ENCODE measurements around the gene EHMT2.

DNA sequence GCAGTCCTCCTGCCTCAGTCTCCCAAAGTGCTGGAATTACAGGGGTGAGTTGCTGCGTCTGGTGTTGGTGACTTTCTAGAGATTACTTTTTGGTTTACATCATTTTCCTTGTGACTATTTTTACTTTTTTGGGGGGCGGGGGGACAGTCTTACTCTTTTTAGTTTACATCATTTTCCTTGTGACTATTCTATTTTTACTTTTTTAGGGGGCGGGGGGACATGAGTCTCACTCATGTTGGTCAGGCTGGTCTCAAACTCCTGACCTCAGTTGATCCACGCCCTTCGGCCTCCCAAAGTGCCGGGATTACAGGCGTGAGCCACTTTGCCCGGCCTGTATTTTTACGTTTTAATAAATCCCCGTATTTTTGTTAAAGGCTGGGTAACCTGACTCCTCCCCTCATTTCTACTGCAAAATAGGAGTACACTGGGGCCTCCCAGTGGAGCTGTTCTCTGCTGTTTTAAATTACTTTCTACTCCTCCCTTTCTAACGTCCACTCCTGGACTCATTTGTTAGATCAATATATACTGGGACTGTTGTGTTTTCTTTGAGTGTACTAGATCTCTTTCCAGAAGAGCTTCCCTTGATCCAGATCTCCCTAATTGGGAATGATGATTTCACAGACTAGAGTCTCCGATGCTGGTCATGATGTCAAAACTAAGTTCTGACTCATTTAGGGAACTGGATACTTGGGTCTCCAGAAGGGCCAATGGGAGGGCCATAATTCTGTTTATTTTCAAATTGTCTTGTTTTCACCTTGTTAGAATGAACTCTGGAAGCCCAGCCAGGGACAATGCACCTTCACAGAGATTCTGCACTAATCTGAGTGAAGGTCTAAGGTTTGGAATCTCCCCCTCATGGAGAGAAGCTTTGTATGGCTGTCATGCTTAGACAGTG lies 60.8 kb downstream of the EHMT2 start:
- no peak for TF ChIP-seq MYC (IDR thresholded peaks at IDR 0.05; ENCODE audit: borderline replicate concordance, low read length)
- TF ChIP-seq, protein P1, sequence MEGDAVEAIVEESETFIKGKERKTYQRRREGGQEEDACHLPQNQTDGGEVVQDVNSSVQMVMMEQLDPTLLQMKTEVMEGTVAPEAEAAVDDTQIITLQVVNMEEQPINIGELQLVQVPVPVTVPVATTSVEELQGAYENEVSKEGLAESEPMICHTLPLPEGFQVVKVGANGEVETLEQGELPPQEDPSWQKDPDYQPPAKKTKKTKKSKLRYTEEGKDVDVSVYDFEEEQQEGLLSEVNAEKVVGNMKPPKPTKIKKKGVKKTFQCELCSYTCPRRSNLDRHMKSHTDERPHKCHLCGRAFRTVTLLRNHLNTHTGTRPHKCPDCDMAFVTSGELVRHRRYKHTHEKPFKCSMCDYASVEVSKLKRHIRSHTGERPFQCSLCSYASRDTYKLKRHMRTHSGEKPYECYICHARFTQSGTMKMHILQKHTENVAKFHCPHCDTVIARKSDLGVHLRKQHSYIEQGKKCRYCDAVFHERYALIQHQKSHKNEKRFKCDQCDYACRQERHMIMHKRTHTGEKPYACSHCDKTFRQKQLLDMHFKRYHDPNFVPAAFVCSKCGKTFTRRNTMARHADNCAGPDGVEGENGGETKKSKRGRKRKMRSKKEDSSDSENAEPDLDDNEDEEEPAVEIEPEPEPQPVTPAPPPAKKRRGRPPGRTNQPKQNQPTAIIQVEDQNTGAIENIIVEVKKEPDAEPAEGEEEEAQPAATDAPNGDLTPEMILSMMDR (IDR thresholded peaks at IDR 0.05) = no peak

All from A549 (cell line).